Lung (tissue), 12 donors: Measurements from ENCODE around the gene SPRY1. TPM values are rescaled to one million over a fixed set of nuclear protein-coding genes. Genes with fewer than 3 reads are reported as not detected.
A peak's percentile ranks its signal among the peaks of the same experiment; 100 is the strongest.

Source experiments
- ATAC-seq: fragments of 200-7000 bp; cut with Tn5 transposase; one replicate; pipeline ENCODE4 v1.9.1; 2020; ENCODE audit warnings: moderate number of reproducible peaks; ENCODE audit not compliant: insufficient read depth, low FRiP score
- DNase-seq, 3 donors: peaks; one replicate each; pipeline ENCODE4 v3.0.0-alpha.2; 2013 to 2017
- H3K27ac ChIP-seq, 2 donors: one replicate each; pipeline ENCODE4 v1.5.1; 2013; ENCODE audit warnings: mild to moderate bottlenecking in 2 of 2, moderate library complexity in 2 of 2, control low read depth in 1 of 2, inconsistent platforms in 1 of 2, low read depth in 1 of 2, low read length in 1 of 2
- H3K27me3 ChIP-seq, 3 donors: one replicate each; pipeline ENCODE4 v1.5.1; 2013; ENCODE audit warnings: low read length in 2 of 3; ENCODE audit not compliant: control insufficient read depth in 3 of 3, insufficient read depth in 3 of 3
- H3K36me3 ChIP-seq, 4 donors: one replicate each; pipeline ENCODE4 v1.5.1; 2013; ENCODE audit warnings: low read length in 4 of 4, mild to moderate bottlenecking in 1 of 4, moderate library complexity in 1 of 4; ENCODE audit not compliant: control insufficient read depth in 4 of 4, insufficient read depth in 4 of 4
- H3K4me1 ChIP-seq, 5 donors: one replicate each; pipeline ENCODE4 v1.5.1; 2013; ENCODE audit warnings: low read length in 5 of 5, mild to moderate bottlenecking in 2 of 5, moderate library complexity in 1 of 5; ENCODE audit not compliant: control insufficient read depth in 5 of 5, insufficient read depth in 5 of 5
- H3K4me3 ChIP-seq: one replicate; pipeline ENCODE4 v1.5.1; 2013; ENCODE audit warnings: mild to moderate bottlenecking, control low read depth, moderate library complexity
- H3K9ac ChIP-seq, 2 donors: one replicate each; pipeline ENCODE4 v1.5.1; 2013; ENCODE audit warnings: low read length in 2 of 2, control low read depth in 1 of 2; ENCODE audit not compliant: insufficient read depth in 1 of 2
- H3K9me3 ChIP-seq, 4 donors: one replicate each; pipeline ENCODE4 v1.5.1; 2013; ENCODE audit warnings: low read length in 3 of 4, mild to moderate bottlenecking in 1 of 4, moderate library complexity in 1 of 4; ENCODE audit not compliant: control insufficient read depth in 4 of 4, insufficient read depth in 3 of 4
- CTCF ChIP-seq: IDR thresholded peaks from 2 replicates; pipeline ENCODE4 v1.5.1; 2012; ENCODE audit warnings: mild to moderate bottlenecking; ENCODE audit errors: control extremely low read depth, extremely low read depth
- WGBS, 2 donors: extraction: QIAGEN DNeasy Blood & Tissue Kit; methylation state at CpG; one replicate each; pipeline ENCODE4 v1.1.7; 2013; 5-methylcytosine and 5-hydroxymethylcytosine counted together
- polyA plus RNA-seq, 2 donors: library from polyadenylated mRNA; stranded (reverse); fragments of 200-250 nt; gene quantifications; one replicate each; pipeline ENCODE4 v1.2.1, GENCODE V29; 2013
- total RNA-seq, 2 donors: library from RNA; depleted of rRNA in 1 of 2; stranded (reverse); fragments of >200 nt in 1 of 2; gene quantifications; one replicate each; pipeline ENCODE4 v1.2.1, GENCODE V29; 2014 to 2021
- donor health status: control.
- donor health status: control.
- donor health status: Bipolar disorder and iron deficiency.
- donor health status: healthy.
- donor health status: DM: yes; HTN: yes; CAD: no.

SPRY1 gene
- total and polyA plus RNA-seq, 4 donors: 35.3 to 139 (median 73.6) TPM

GRCh38 chr4:123398853-123399626 lies 2.4 kb downstream of the SPRY1 start:
- H3K4me3 ChIP-seq: peak overlapping the region; percentile 96
- H3K27ac ChIP-seq: peak overlapping the region; percentile 91 to 97
- peaks cover 0 to 46% (median 6%) of the 10 kb centered on the region in 5 donors for H3K4me1 ChIP-seq
- peak overlapping the region; percentile 86 to 98 for H3K9ac ChIP-seq
- ATAC-seq (peak; percentile 13), DNase-seq (peak; percentile 80 to 93 (median 91))
- H3K27me3 ChIP-seq: no peaks in the 10 kb centered on the region
- H3K36me3 ChIP-seq: peaks cover 11 to 43% (median 17%) of the 10 kb centered on the region in 4 donors
- no peak for TF ChIP-seq CTCF
- 0% methylated on average over 41 of the region's 41 CpGs for WGBS, 2 donors
- no peaks in the 10 kb centered on the region for H3K9me3 ChIP-seq

GRCh38 chr4:123399627-123400358 lies 3.2 kb downstream of the SPRY1 start:
- peaks cover 0 to 47% (median 6%) of the 10 kb centered on the region in 5 donors for H3K4me1 ChIP-seq
- no peak for TF ChIP-seq CTCF
- WGBS, 2 donors: 8% methylated on average over 22 of the region's 22 CpGs

GRCh38 chr4:123401271-123402120 lies 4.9 kb downstream of the SPRY1 start:
- Histone ChIP-seq H3K27me3 (no peaks in the 10 kb centered on the region), H3K9ac (peak overlapping the region in 1 of 2 donors; percentile 98), H3K9me3 (no peaks in the 10 kb centered on the region), H3K36me3 (peaks cover 11 to 43% (median 17%) of the 10 kb centered on the region in 4 donors), H3K4me1 (peaks cover 0 to 50% (median 6%) of the 10 kb centered on the region in 5 donors), H3K27ac (peak overlapping the region; percentile 21 to 77), H3K4me3 (no peak overlapping the region)
- no peak for ATAC-seq
- DNase-seq: peak in 1 of 3 donors; percentile 51
- 68 to 70% methylated on average over 9 of the region's 9 CpGs for WGBS, 2 donors
- no peak for TF ChIP-seq CTCF

More at GRCh38 chr4:123399627-123400358, 3.2 kb downstream of the SPRY1 start:
- Histone ChIP-seq H3K9me3 (no peaks in the 10 kb centered on the region), H3K36me3 (peaks cover 11 to 43% (median 17%) of the 10 kb centered on the region in 4 donors), H3K27ac (peak overlapping the region; percentile 91 to 97), H3K9ac (peak overlapping the region; percentile 86 to 98), H3K4me3 (peak overlapping the region; percentile 96), H3K27me3 (no peaks in the 10 kb centered on the region)
- DNase-seq: peak; percentile 14 to 80 (median 75)
- no peak for ATAC-seq
